Superior temporal gyrus (tissue), 1 donor: Measurements from ENCODE around the gene OR6A2.

Experiments used
- DNase-seq: peaks from one replicate; pipeline ENCODE4 v3.0.0-alpha.2; 2016; ENCODE audit errors: extremely low spot score

The OR6A2 gene

GRCh38 chr11:6757373-6757967, 42.0 kb downstream of the OR6A2 start:
- peak; percentile 84 for DNase-seq

- DNase-seq = no peak
Observed at GRCh38 chr11:6755953-6756347, 43.5 kb downstream of the OR6A2 start.

GRCh38 chr11:6755303-6755952, 44.1 kb downstream of the OR6A2 start:
- peak; percentile 77 for DNase-seq

GRCh38 chr11:6747097-6747668, 52.3 kb downstream of the OR6A2 start:
- no peak for DNase-seq

- DNase-seq = no peak
Observed at GRCh38 chr11:6746626-6747025, 52.9 kb downstream of the OR6A2 start.

- no peak for DNase-seq
Observed at GRCh38 chr11:6746086-6746618, 53.3 kb downstream of the OR6A2 start.

GRCh38 chr11:6745465-6746015, 53.9 kb downstream of the OR6A2 start:
- DNase-seq = no peak

GRCh38 chr11:6745018-6745417, 54.5 kb downstream of the OR6A2 start:
- DNase-seq = no peak

GRCh38 chr11:6742260-6742659, 57.2 kb downstream of the OR6A2 start:
- DNase-seq = no peak
